Activated CD4-positive, alpha-beta T cell treated with anti-CD3 and anti-CD28 coated beads for 4 hours (primary cell): Measurements from ENCODE around the gene BAG1.

Experiments used
- DNase-seq, 2 donors: peaks; one replicate each; pipeline ENCODE4 v3.0.0-alpha.2; 2020

BAG1 gene

DNA sequence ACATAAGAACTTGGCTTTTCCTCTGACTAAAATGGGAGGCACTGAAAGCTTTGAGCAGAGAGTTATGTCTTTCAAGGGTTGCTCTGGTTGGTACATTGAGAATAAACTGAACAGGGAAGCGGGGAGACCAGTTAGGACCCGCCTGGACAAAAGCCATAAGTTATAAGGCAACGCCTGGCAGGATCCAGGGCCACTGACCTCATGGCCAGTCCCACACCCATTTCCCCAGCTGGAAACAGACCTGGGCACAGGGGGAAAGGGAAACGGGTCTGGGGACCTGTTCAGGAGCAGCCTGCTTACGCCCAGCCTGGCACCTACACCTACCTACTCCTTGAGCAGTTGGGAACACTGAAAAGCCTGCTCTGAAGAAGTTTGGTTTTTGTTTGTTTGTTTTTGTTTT is 23.2 kb downstream of the BAG1 start:
- DNase-seq, result no peak

GRCh38 chr9:33239921-33240320 is 24.6 kb downstream of the BAG1 start, which contains the start of gene SPINK4:
SPINK4 (plus strand) TSS chr9:33240167; CDS start chr9:33240209, 42 bp downstream.
- no peak for DNase-seq

DNA sequence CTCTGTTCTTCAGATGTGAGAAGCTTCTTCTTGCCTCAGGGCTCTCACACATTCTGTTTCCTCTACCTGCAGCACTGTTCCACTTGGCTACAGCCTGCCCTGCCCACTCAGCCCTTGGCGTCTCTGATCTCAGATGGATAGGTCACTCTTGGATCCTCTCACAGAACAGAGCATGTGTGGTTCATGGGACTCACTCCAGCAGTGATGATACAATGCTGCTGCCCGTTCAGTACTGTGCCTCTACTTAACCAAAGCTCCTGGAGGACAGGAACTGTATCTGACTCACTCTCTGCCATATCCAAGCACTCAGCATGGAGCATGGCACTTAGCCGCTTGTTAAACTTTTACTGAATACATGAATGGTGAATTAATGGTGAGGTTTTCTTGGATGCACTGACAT is 27.9 kb downstream of the BAG1 start:
- no peak for DNase-seq

- DNase-seq, result no peak
Measured at GRCh38 chr9:33234511-33235467, 29.7 kb downstream of the BAG1 start.

- no peak for DNase-seq
Measured at GRCh38 chr9:33233626-33234342, 30.7 kb downstream of the BAG1 start.

DNA sequence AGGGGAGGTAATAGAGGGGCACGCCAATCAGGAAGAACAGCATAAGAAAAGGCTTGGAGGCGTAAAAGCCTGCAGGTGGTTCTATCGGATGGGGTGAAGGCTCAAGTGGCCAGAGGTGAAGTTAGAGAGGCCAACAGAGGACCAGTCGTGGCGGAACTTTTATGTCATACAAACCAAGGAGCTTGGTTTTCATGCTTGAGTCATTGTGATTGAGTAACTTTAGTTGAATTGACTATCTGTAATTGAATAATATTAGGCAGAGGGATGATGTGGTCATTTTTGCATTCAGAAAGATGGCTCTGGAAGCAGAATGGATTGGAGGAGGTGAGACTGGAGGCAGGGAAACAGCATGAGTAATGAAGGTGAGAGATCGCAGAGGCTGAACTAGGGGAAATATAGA is 31.7 kb downstream of the BAG1 start:
- no peak for DNase-seq

- DNase-seq, result no peak
Measured at GRCh38 chr9:33231623-33231942, 32.9 kb downstream of the BAG1 start.

- DNase-seq, result no peak
Measured at GRCh38 chr9:33230756-33231622, 33.5 kb downstream of the BAG1 start.

- no peak for DNase-seq
Measured at GRCh38 chr9:33229359-33230114, 35.0 kb downstream of the BAG1 start.

GRCh38 chr9:33228606-33229005 is 35.9 kb downstream of the BAG1 start:
- no peak for DNase-seq

GRCh38 chr9:33227741-33228140 is 36.8 kb downstream of the BAG1 start:
- no peak for DNase-seq

GRCh38 chr9:33227008-33227398 is 37.5 kb downstream of the BAG1 start:
- DNase-seq, result no peak

DNA sequence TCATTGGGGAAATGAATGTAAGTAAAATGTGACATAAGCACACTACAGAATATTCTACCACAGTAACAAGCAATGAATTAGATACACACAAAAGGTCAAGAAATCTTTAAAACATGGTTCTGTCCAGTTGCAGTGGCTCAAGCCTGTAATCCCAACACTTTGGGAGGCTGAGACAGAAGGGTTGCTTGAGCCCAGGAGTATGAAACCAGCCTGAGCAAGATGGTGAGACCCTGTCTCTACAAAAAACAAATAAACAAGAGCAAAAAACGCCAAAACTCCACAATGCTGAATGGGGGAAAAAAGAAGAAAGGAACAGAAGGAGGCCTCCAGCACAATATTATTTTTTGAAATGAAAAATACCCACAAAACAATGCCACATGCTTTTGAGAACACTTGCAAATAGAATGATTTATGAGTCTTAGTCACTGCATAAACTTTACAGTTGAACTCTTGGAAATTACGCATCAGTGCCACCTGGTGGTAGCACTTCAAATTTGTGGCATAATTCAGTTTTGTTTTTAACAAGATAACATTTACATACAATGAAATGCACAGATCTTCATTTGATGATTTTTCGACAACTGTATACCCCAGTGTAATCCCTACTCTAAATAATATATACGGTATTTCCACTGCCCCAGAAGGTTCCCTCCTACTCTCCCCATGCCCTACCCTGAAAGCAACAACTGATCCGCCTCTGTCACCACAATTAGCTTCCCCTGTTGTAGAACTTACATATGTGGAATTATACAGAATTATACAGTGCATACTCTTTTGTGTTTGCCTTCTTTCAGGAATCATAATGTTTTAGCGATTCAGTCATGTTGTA is 39.0 kb downstream of the BAG1 start:
- DNase-seq, result peak; percentile 64 to 83

DNA sequence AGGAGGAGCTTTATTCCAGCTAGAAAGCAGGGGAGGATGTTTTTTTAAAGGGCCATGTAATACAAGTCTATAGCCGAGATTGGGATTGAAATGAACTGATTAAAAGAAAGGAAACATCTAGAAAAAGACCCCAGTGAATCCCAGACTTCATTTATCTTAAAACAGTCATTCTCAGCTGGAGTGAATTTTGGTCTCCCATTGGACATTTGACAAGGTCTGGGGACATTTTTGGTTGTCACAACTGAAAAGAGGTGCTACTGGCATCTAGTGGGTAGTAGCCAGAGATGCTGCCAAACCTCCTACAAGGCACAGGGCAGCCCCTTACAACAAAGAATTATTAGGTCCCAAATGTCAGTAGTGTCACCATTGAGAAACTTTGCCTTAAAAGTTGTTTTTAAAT is 40.8 kb downstream of the BAG1 start:
- DNase-seq, result no peak

DNA sequence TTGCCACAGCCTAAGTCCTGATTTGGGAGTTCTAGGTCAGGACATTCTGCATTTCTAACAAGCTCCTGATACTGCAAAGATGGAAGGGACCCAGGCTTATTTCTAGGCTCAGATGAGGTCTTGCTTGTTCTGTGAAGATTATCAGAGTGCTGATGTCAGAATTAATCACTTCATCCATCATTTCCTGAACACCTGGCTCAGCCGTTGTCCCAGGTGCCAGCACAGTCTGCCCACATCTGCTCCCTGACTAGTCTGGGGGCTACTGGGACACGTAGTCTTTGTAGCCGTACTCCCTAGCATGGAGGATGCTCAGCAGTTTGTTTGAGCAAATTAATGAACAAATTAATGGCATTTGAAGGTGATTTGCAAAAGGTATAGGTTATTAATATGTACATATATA is 42.5 kb downstream of the BAG1 start:
- DNase-seq, result no peak

- DNase-seq, result no peak
Measured at GRCh38 chr9:33221568-33221884, 43.0 kb downstream of the BAG1 start.

DNA sequence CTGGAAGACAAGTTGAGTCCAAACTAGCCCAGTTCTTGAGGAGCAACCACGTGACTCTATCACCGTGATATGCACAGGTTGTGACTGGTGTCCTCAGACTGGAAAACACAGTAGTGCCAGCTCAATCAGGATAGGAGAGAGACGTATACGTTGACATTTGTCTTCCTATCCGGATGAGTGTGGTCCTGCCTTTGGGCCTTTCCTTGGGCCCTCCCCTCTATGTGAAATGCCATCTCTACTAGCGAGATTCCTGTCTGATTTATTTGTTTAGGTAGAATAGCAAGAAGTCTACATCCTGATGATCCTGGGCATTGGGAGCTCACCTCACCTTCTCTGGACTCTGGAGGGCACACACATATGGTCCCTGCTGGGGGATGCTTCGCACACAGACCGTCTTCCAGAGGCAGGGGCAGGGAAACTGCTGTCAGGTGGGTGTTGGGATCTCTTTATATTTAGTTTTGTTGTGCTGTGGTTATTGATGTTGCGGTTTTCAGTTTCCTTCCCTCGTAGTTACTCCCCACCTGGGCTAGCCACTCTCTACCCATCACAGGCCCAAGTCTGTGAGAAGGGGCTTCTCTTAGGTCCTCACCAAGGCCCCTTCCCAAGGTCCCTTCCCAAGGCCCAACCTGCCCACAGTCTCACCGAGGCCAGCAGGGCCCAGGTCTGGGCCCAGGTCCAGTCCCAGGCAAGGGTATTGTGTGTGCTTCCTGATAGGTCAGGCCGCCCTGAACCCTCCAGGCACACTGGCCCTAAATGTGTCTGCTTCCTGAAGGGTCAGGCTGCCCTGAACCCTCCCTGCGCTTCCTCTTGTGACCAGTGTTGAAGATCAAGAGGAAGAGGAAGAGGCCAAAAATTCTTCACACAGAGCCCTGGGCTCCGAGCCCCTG is 43.6 kb downstream of the BAG1 start:
- no peak for DNase-seq

GRCh38 chr9:33211695-33212393 is 52.7 kb downstream of the BAG1 start:
- DNase-seq, result no peak

DNA sequence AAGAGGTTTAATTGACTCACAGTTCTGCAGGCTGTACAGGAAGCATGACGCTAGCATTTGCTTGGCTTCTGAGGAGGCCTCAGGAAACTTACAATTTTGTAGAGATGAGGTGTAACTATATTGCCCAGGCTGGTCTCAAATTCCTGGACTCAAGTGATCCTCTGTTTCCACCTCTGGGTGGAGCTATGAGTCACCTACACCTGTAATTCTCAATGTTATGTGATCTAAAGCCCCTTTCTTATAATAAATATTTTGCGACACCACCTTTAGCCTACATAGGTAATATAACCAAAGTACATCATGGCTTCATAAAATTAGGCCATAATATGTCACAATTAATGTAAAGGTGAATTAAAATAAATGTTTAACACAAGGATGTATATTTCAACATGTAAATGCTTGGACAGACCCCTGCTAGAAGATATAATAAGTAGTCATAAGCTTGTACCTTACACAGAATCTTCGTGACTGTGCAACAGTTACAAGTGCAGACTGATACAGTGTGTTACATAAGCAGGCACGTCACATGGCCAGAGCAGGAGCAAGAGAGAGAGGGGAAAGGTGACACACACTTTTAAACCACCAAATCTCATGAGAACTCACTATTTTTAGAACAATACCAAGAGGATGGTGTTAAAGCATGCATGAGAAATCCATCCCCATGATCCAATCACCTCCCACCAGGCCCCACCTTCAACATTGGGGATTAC is 54.3 kb downstream of the BAG1 start:
- no peak for DNase-seq
